GM12864 (cell line): Measurements from ENCODE around the gene AGTRAP.

Source experiments
- DNase-seq: peaks from one replicate; pipeline ENCODE4 v3.0.0-alpha.2; 2011; ENCODE audit warnings: low read depth
- H3K4me3 ChIP-seq: 2 replicates; pipeline ENCODE4 v1.5.1; 2011; ENCODE audit warnings: mild to moderate bottlenecking, low read depth, low read length, control low read depth
- TF ChIP-seq, protein P1 (sequence below): IDR thresholded peaks from 2 replicates; pipeline ENCODE4 v1.5.1; 2011; ENCODE audit warnings: low read depth, mild to moderate bottlenecking, moderate library complexity, low read length, control low read depth, inconsistent platforms; ENCODE audit errors: missing control alignments

Gene AGTRAP

DNA sequence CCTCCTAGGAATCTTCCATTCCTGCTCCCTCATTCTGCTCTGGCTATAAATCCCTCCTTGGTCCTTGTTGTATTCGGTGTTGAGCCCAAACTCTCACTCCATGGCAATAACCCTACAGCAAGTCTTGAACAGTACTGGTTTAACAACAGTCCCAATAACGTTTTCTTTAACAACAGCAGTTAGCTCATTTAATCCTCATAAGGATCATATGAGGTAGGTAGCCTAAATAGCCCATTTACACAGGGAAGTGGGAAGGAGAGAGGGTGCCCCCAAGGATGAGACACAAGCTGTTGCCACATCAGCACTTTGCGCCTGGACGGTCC lies 444 bp upstream of the AGTRAP start:
- 0 out of 2 replicates have a peak overlapping the region, but pooled peaks have one; percentile 91 for H3K4me3 ChIP-seq
- no peak for DNase-seq
- TF ChIP-seq, protein P1, sequence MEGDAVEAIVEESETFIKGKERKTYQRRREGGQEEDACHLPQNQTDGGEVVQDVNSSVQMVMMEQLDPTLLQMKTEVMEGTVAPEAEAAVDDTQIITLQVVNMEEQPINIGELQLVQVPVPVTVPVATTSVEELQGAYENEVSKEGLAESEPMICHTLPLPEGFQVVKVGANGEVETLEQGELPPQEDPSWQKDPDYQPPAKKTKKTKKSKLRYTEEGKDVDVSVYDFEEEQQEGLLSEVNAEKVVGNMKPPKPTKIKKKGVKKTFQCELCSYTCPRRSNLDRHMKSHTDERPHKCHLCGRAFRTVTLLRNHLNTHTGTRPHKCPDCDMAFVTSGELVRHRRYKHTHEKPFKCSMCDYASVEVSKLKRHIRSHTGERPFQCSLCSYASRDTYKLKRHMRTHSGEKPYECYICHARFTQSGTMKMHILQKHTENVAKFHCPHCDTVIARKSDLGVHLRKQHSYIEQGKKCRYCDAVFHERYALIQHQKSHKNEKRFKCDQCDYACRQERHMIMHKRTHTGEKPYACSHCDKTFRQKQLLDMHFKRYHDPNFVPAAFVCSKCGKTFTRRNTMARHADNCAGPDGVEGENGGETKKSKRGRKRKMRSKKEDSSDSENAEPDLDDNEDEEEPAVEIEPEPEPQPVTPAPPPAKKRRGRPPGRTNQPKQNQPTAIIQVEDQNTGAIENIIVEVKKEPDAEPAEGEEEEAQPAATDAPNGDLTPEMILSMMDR = no peak

DNA sequence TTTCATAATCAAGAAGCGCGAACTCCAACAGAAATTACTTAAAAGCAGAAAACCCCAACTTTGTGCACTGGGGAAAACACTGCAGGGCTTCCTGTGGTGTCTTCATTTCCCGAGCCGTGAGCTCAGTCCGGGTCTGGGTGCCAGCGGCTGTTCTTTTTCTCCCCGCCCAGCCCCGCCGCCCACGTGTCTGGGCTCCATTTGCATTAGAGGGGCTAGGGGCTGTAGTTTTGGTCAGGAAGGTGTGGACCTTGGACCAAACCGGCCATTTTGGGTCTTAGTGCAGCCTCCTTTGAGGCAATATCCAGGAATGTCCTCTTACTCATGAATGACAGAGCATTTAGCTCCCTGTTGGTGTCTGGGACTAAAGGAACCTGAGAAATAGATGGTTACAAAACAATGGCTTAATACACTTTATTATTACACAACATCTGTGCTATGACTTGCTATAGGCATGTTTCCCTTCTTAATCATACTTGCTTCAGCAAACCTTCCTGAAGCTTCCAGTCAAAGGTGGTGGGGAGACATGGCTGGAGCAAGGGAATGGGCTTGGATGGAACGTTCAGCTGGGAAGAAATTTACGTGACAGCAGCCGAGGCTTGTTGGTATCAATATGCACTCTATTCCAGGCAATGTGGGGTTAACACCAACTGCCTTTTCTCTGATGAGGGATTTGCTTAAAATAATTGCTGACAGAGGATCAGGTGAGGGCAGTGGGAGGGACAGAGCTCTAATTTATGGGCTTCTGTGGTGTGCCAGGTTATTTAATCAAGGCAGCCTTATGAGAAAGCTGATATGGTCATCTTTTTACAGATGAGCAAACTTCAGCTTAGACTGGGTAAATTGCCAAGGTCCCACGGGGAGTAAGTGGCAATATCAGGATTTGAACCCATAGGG lies 1.1 kb downstream of the AGTRAP start:
- peak overlapping the region; percentile 91 for H3K4me3 ChIP-seq
- TF ChIP-seq, protein P1 = no peak
- no peak for DNase-seq

DNA sequence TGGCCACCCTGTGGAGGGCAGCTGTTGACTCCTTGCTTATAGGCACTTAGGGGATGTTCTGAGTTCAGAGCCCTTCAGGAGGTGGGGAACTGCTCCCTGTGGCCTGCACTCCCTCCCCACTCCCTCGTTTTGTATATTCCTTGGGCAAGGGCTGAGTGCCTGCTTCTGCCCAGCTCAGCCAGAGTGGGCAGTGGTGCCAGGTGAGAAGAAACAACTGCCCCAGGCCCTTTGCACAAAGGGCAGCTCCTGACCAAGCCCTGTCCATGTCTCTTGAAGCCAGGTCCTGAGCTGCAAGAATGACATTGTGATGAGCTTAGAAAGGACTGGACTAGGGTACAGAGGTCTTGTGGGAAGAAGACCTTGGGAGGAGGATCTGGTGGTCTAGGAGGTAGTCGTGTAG lies 2.2 kb downstream of the AGTRAP start:
- no peak for DNase-seq
- TF ChIP-seq, protein P1 = no peak
- H3K4me3 ChIP-seq = no peak overlapping the region

DNA sequence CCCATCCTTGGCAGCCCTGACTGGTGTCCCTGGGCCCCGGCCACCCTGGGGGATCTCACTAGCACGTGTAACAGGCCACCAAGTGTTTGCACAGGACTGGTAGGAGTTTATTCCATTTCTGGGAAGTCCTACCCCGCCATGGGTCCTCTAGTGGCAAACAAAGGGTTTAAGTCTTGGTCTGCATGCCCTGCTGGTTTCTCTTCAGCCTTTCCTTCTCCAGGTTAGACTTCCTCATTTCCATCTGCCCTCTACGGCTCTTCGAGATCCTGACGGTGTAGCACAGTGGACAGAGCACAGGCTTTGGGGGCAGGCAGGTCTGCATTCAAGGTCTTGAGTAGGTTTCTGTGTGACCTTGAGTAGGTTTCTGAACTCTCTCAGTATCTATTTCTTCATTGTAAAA lies 2.8 kb downstream of the AGTRAP start:
- DNase-seq = no peak
- H3K4me3 ChIP-seq = no peak overlapping the region
- TF ChIP-seq, protein P1 = no peak

DNA sequence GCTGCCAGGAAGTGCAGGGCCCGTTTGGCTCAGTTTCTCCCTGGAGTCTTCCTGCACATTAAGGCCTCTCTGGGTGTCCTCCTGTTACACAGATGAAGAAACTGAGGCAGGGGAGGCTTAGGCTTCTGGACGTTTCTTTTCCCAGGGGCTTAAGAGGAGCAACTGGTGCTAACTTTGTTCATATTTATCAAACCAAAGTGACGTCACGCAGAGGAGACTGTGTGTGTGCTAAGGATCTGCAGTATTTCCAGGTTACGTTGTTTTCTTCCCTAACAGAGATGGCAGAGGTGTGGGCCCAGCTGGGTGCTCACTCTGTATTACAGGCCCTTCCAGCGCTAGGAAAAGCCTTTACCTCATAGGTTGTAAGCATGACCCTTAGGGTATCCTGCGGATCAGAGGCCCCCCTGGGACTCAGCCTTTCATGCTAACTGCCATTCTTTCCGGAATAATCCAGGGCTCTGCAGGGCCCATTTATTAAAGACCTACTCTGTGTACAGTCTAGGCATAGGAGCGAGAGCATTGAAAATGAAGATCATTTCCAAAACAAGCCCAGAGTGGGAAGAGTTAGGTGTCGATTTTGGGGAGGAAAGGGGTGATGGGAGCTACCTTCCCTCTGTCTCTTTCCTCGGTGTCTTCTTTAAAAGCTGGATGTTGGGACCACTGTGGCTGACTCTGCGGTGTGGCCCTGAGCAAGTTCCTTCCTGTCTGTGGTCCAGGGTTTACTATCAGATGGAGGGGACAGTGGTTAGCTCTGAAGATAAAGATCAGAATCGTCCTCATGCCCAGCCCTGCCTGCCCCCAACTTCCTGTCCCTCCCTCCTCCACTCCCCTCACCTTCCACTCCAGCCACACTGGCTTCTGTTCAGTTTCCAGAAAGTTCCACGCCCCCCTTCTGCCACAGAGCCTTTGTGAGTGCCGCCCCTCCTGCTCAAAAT lies 4.6 kb downstream of the AGTRAP start:
- no peak overlapping the region for H3K4me3 ChIP-seq
- no peak for DNase-seq
- TF ChIP-seq, protein P1 = no peak

DNA sequence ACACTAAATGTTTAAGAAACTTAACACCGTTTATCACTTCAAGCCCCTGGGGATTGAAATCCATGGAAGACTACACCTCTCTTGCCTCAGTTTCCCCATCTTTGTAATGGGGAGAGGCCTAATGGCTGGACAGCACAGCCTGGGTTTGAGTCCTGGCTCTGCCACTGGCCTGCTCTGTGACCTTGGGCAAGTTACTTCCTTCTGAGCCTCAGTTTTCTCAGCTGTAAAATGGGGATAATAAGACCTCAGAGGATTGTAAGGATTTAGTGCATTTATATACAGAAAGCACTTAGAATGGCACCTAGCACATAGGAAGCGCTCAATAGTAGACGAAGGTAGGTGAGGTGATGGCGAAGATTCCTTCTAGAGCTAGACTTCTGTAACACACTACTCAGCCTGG lies 5.5 kb downstream of the AGTRAP start:
- H3K4me3 ChIP-seq = no peak overlapping the region

More for the DNA sequence above, 5.5 kb downstream of the AGTRAP start:
- TF ChIP-seq, protein P1 = no peak
- no peak for DNase-seq
